ENCODE results near the gene DEPDC4.
A peak's percentile ranks its signal among the peaks of the same experiment; 100 is the strongest.
"Not testable (repeated sequence)": the region's sequence is repeated elsewhere in the genome, so short reads cannot be mapped to it uniquely, and the experiment has no call there.

Gene DEPDC4

GRCh38 chr12:100266835-100267602 is at the start of gene DEPDC4, which contains the start of gene SCYL2:
TSS of gene DEPDC4 (minus strand) at chr12:100267079. CDS start at chr12:100267076, 3 bp downstream.
TSS of gene SCYL2 (plus strand) at chr12:100267177. CDS start at chr12:100282971, 15,794 bp downstream.
- DNase-seq = peak; percentile 97 to 99 (median 98)

GRCh38 chr12:100311317-100311716 is 44.4 kb upstream of the DEPDC4 start:
- DNase-seq = no peak

- DNase-seq = not testable (repeated sequence)
Measured at GRCh38 chr12:100308138-100308537, 41.3 kb upstream of the DEPDC4 start.

- not testable (repeated sequence) for DNase-seq
Measured at GRCh38 chr12:100304334-100304733, 37.5 kb upstream of the DEPDC4 start.

- no peak for DNase-seq
Measured at GRCh38 chr12:100303831-100304230, 37.0 kb upstream of the DEPDC4 start.

- DNase-seq = no peak
Measured at GRCh38 chr12:100302081-100302480, 35.2 kb upstream of the DEPDC4 start.

- no peak for DNase-seq
Measured at GRCh38 chr12:100295764-100296555, 29.1 kb upstream of the DEPDC4 start.

- not testable (repeated sequence) for DNase-seq
Measured at GRCh38 chr12:100294366-100294765, 27.5 kb upstream of the DEPDC4 start.

GRCh38 chr12:100293017-100293416 is 26.1 kb upstream of the DEPDC4 start:
- DNase-seq = peak in 2 of 3 experiments; percentile 11 to 74

GRCh38 chr12:100290016-100290415 is 23.1 kb upstream of the DEPDC4 start:
- DNase-seq = no peak

GRCh38 chr12:100289038-100289437 is 22.2 kb upstream of the DEPDC4 start:
- no peak for DNase-seq

GRCh38 chr12:100284556-100284955 is 17.7 kb upstream of the DEPDC4 start:
- not testable (repeated sequence) for DNase-seq

- no peak for DNase-seq
Measured at GRCh38 chr12:100279607-100280244, 12.8 kb upstream of the DEPDC4 start.

- no peak for DNase-seq
Measured at GRCh38 chr12:100279159-100279558, 12.3 kb upstream of the DEPDC4 start.

GRCh38 chr12:100274291-100274690 is 7.4 kb upstream of the DEPDC4 start:
- DNase-seq = no peak

GRCh38 chr12:100273782-100274181 is 6.9 kb upstream of the DEPDC4 start:
- no peak for DNase-seq

- DNase-seq = no peak
Measured at GRCh38 chr12:100268835-100269564, 2.1 kb upstream of the DEPDC4 start.

- peak; percentile 27 to 78 (median 77) for DNase-seq
Measured at GRCh38 chr12:100267603-100268281, 863 bp upstream of the DEPDC4 start.

- DNase-seq = no peak
Measured at GRCh38 chr12:100266585-100266834, 369 bp downstream of the DEPDC4 start.

- peak in 1 of 3 experiments; percentile 44 for DNase-seq
Measured at GRCh38 chr12:100265732-100266584, 921 bp downstream of the DEPDC4 start.

- DNase-seq = not testable (repeated sequence)
Measured at GRCh38 chr12:100265107-100265506, 1.8 kb downstream of the DEPDC4 start.
